ENCODE results near the gene SPEN.
"Not testable (repeated sequence)": the region's sequence is repeated elsewhere in the genome, so short reads cannot be mapped to it uniquely, and the experiment has no call there.

The SPEN gene, protein sequence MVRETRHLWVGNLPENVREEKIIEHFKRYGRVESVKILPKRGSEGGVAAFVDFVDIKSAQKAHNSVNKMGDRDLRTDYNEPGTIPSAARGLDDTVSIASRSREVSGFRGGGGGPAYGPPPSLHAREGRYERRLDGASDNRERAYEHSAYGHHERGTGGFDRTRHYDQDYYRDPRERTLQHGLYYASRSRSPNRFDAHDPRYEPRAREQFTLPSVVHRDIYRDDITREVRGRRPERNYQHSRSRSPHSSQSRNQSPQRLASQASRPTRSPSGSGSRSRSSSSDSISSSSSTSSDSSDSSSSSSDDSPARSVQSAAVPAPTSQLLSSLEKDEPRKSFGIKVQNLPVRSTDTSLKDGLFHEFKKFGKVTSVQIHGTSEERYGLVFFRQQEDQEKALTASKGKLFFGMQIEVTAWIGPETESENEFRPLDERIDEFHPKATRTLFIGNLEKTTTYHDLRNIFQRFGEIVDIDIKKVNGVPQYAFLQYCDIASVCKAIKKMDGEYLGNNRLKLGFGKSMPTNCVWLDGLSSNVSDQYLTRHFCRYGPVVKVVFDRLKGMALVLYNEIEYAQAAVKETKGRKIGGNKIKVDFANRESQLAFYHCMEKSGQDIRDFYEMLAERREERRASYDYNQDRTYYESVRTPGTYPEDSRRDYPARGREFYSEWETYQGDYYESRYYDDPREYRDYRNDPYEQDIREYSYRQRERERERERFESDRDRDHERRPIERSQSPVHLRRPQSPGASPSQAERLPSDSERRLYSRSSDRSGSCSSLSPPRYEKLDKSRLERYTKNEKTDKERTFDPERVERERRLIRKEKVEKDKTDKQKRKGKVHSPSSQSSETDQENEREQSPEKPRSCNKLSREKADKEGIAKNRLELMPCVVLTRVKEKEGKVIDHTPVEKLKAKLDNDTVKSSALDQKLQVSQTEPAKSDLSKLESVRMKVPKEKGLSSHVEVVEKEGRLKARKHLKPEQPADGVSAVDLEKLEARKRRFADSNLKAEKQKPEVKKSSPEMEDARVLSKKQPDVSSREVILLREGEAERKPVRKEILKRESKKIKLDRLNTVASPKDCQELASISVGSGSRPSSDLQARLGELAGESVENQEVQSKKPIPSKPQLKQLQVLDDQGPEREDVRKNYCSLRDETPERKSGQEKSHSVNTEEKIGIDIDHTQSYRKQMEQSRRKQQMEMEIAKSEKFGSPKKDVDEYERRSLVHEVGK (N-terminal part only)

DNA sequence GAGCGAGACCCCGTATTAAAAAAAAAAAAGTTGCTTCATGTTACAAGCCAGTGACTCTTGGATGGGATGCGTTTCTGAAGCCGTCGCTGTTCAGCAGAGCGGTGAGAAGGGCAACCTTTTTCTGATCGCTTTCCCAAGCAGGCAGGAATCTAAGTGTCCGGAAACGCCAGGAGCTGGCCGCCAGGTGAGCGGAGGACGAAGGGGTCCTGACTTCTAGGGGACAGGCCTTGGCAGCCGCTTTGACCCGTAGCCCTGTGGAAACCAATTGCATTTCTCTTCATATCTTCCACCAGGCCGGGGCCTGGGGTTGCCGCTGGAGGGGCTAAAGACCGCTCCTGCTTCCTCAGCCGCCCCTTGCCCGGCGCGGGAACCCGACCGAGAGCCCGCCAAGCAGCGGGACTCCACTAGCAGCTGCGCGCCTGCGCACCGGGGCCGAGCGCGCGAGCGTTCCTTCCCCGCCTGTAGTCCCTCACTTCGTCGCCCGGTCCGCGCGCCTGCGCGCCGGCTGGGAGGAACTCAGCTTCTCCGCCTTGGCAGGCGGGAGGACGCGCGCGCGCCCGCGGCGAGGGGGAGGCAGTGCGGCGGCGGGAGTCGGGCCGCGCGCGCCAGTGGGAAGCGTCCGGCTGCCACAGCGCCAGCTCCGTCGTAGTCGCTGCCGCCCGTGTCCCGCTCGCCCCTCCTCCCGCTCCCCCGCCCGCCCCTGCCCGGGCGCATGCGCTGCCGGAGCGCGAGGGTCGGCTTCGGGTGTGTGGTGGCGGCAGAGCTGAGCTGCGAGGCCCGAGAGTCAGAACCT is at the start of gene SPEN:
Gene SPEN (plus strand): TSS at position 608 of the 793 bp plus-strand sequence. CDS start 361 bp downstream, outside the sequence.
- DNase-seq: peak; percentile 99

DNA sequence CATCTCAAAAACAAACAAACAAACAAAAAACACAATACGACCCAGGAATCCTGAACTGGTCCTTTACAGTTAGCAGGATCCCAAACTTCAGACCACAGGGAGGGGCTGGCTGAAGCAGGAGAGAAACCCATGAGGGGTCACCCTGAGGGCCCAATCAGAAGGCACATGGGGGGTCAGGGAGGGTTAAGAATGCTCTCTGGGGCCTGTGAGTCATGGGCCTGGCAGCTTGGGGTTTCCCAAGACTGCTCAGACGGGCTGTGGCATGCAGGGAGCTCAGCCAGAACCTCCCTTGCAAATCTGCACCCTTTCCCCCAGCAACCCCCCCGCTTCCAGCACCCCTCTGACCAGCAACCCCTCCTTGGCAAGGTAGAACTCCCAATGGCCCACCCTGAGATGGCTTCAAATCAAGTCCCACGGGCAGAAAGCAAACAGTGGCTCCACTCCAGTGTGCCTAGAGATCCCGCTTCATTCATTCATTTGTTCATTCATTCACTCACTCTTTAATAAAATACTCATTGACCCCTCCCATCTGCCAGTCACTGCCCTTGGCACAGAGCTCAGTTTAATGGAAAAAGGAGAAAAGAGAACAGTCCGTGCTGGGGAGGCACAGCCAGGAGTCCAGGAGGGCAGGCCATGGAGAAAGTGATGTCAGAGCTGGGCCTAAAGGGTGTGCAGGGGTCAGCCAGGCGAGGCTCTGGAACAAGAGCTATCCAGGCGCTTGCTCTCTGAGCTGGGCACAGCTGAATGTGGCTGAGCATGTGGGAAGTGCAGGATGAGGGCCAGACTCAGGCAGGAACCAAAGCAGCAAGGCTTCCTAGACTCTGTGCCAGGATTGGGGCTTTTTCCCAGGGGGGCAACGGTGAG is 48.3 kb upstream of the SPEN start:
- peak; percentile 21 for DNase-seq

DNA sequence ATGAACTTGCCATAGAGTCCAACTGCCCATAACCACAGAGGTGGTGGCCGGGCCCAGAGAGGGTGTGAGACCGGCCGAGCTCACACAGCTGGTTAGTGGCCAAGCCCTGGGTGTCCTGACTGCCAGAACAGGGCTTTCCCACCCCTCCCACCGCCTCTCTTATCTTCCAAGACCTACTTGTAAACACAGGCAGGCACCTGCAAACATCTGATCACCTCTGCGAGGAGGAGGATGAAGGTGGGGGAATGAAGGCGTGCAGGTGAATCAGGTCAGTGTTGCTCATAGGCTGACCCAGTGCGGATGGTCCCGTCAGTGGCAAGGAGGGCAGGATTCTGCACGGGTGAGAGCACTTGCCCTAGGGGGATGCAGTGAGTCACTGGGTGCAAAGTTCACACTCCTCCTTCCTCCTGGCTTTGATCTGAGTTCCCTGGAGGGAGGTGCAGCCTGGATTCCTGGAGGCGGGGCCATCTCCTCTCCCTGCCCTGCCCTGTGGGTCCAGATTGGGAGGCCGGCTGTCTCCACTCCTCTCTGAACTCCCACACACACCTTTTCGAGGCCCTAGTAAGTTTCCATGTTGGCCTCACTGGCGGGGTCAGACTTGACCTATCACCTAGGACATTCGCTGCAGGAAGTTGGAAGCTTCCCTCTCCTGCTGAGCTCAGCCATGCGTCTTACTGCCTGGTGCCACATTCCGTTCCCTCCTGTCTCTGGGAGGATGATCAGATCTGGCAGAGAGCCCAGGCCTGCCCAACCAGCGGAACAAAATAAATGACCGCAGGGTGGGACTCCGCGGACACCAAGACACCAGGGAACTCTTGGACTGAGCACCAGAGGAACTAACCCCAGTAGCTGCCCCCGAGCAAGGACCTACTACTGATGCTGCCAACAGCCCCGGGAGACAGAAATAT is 47.3 kb upstream of the SPEN start:
- no peak for DNase-seq

GRCh38 chr1:15802234-15802965 is 45.1 kb upstream of the SPEN start:
- DNase-seq: no peak

DNA sequence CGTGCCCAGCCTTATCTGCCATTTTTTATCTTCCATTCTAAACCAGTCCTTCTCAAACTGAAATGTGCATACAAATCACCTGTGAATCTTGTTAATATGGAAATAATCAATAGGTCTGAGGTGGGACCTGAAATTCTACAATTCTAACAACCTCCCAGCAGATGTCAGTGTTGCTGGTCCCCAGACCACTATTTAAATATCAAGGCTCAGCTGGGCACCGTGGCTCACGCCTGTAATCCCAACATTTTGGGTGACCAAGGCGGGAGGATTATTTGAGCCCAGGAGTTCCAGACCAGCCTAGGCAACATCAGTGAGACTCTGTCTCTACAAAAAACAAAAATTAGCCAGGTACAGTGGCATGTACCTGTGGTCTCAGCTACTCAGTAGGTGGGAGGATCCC is 44.1 kb upstream of the SPEN start:
- DNase-seq: peak; percentile 5

GRCh38 chr1:15804060-15804459 is 43.4 kb upstream of the SPEN start:
- no peak for DNase-seq

- no peak for DNase-seq
Measured at GRCh38 chr1:15807121-15807520, 40.4 kb upstream of the SPEN start.

DNA sequence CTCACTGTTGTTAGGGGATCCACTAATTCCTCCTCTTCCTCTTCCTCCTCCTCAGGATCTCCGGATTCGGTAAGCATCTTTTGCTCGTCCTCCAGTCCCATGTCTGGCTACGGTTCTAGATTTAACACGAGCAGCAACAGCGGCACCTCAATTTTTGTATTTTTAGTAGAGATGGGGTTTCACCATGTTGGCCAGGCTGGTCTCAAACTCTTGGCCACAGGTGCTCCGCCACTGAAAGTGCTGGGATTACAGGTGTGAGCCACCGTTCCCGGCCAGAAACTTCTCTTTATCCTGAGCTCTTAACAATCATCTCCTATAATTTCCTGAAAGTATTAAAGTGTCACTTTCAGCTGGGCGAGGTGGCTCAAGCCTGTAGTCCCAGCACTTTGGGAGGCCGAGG is 40.0 kb upstream of the SPEN start, which contains the start of gene UQCRHL:
Gene UQCRHL (minus strand): TSS at position 101 of the 400 bp plus-strand sequence. CDS start 0 bp downstream, at position 101.
- DNase-seq: not testable (repeated sequence)

- DNase-seq: no peak
Measured at GRCh38 chr1:15808955-15809354, 38.6 kb upstream of the SPEN start.

GRCh38 chr1:15810073-15810472 is 37.4 kb upstream of the SPEN start:
- no peak for DNase-seq

GRCh38 chr1:15816674-15817073 is 30.8 kb upstream of the SPEN start:
- no peak for DNase-seq

DNA sequence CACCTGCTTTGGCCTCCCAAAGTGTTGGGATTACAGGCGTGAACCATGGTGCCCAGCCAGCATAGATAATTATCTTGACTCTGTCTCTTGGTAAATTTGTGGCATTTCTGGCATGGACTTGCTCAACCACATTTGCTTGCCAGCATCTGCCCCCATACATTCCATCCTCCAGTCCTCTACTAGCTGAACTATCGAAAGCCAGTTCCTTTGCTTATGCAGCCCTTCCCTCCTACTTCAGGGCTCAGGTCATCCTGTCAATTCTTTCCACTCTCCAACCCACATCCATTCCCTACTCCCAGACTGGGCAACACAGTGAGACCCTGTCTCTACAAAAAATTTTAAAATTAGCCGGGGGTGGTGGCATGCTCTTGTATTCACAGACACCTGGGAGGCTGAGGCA is 27.0 kb upstream of the SPEN start:
- DNase-seq: no peak

DNA sequence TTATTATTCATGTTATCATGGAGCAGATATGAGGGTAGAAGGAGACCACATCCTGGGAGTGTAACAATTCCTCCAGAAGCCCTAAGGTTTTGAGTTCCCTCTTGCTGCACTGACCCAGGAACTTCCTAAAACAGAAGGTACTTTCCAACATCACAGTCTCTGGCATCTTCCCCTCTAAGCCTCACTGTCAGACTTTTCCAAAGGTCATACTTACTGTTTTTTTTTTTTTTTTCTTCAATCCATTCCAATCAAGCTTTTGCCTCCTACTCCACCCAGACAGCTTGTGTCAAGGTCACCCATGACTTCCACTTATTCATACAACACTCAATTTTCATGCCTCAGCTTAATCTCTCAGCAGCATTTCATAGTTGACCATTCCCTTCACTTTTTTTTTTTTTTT is 21.7 kb upstream of the SPEN start:
- DNase-seq: no peak

DNA sequence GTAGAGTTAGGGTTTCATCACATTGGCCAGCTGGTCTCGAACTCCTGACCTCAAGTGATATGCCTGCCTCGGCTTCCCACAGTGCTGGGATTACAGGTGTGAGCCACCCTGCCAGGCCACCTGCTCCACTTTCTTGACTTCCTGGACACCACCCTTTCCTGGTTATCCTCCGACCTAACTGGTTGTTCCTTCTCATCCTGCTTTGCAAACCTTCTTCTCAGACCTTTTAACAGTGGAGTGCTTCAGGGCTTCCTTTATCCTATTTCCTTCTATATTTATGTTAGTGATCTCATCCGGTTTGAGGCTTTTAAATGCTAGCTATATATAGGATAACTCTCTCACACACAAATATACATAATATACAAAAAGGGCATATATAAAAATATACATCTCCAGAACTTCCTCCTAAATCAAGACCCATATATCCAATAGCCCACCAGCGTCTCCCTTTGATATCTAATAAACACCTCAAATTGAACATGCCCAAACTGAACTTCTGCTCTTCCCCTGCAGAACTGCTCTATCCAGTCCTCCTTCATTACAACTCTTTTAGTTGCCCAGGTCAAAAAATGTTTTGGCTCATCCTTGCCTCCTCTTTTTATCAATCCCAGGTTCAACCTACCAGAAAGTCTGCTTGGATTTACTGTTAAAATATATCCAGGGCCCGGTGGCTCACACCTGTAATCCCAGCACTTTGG is 20.5 kb upstream of the SPEN start:
- no peak for DNase-seq

DNA sequence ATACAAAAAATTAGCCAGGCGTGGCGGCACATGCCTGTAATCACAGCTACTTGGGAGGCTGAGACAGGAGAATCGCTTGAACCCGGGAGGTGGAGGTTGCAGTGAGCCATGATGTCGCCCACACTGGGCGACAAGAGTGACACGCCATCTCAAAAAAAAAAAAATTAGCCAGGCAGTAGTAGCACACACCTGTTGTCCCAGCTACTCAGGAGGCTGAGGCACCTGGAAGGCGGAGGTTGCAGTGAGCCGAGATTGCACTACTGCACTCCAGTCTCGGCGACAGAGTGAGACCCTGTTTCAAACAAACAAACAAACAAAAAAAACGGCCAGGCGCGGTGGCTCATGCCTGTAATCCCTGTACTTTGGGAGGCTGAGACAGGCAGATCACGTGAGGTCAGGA is 19.9 kb upstream of the SPEN start:
- not testable (repeated sequence) for DNase-seq

DNA sequence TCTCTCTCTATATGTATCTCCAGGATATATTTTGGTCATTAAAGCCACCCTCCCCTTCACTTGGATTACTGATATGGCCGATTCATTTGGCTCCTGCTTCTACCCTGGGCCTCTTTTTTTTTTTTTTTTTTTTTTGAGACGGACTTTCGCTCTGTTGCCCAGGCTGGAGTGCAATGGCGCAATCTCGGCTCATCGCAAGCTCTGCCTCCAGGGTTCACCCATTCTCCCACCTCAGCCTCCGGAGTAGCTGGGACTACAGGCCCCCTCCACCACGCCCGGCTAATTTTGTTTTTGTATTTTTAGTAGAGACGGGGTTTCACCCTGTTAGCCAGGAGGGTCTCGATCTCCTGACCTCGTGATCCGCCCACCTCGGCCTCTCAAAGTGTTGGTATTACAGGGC is 18.6 kb upstream of the SPEN start:
- not testable (repeated sequence) for DNase-seq

DNA sequence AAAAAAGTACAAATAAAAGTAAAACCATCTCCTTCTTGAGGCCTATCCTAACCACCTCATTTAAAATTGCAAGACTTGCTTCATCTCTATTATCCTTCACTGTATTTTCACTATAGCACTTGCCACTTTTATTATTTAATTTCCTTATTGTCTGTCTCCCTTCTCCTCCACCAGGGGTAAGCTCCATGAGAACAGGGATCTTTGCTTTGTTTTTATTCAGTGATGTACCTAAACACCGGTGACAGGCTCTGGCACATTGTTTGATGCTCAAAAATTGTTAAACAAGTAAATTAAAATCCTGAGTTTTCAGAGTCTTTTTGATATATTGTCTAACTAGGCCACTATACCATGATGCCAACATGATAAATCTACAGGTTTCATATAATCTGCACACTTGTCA is 17.2 kb upstream of the SPEN start:
- DNase-seq: no peak

- DNase-seq: peak; percentile 46
Measured at GRCh38 chr1:15833069-15833679, 14.3 kb upstream of the SPEN start.

All from stimulated activated CD4-positive, alpha-beta T cell treated with anti-CD3 and anti-CD28 coated beads, Interleukin-4, amount 100 ng/mL, for 1 hour (primary cell).